Measurements from ENCODE around the gene TBX1.

GRCh38 chr22:19806213-19807160 lies 45.9 kb downstream of the TBX1 start:
- TF ChIP-seq CTCF (IDR thresholded peaks at IDR 0.05) = no peak
- TF ChIP-seq EZH2 (IDR thresholded peaks at IDR 0.05) = no peak

Data from neural progenitor cell (in vitro differentiated cells).